H9 (cell line): ENCODE results near the gene MLYCD. TPM values are rescaled to one million over a fixed set of nuclear protein-coding genes. Genes with fewer than 3 reads are reported as not detected.

Experiments used
- DNase-seq: peaks from one replicate; pipeline ENCODE4 v3.0.0-alpha.2; 2017
- H2AFZ ChIP-seq: one replicate; pipeline ENCODE4 v1.6.1; 2013; ENCODE audit warnings: mild to moderate bottlenecking, low read length, control low read depth, moderate library complexity
- H2AK5ac ChIP-seq: 2 replicates; pipeline ENCODE4 v1.6.1; 2013; ENCODE audit warnings: low read length, control low read depth, mixed read lengths; ENCODE audit not compliant: insufficient read length
- H2BK120ac ChIP-seq: one replicate; pipeline ENCODE4 v1.6.1; 2013; ENCODE audit warnings: low read depth, mild to moderate bottlenecking, low read length, control low read depth, inconsistent platforms; ENCODE audit not compliant: poor library complexity, severe bottlenecking
- H2BK12ac ChIP-seq: 2 replicates; pipeline ENCODE4 v1.6.1; 2013; ENCODE audit warnings: low read length, control low read depth, mixed read lengths, low read depth; ENCODE audit not compliant: insufficient read length
- H2BK15ac ChIP-seq: 2 replicates; pipeline ENCODE4 v1.6.1; 2013; ENCODE audit warnings: low read depth, low read length, control low read depth
- H2BK20ac ChIP-seq: one replicate; pipeline ENCODE4 v1.6.1; 2013; ENCODE audit warnings: low read depth, mild to moderate bottlenecking, low read length, control low read depth, inconsistent platforms; ENCODE audit not compliant: poor library complexity, severe bottlenecking
- H2BK5ac ChIP-seq: 2 replicates; pipeline ENCODE4 v1.6.1; 2013; ENCODE audit warnings: low read length, control low read depth, mixed read lengths; ENCODE audit not compliant: insufficient read length
- H3K14ac ChIP-seq: 2 replicates; pipeline ENCODE4 v1.6.1; 2013; ENCODE audit warnings: low read length, control low read depth; ENCODE audit not compliant: insufficient read depth
- H3K18ac ChIP-seq: 2 replicates; pipeline ENCODE4 v1.6.1; 2013; ENCODE audit warnings: low read depth, mild to moderate bottlenecking, mixed read lengths, low read length, control low read depth; ENCODE audit not compliant: insufficient read length
- H3K23ac ChIP-seq: 2 replicates; pipeline ENCODE4 v1.6.1; 2013; ENCODE audit warnings: low read length, control low read depth, mixed read lengths, low read depth; ENCODE audit not compliant: insufficient read length
- H3K23me2 ChIP-seq: 2 replicates; pipeline ENCODE4 v1.6.1; 2013; ENCODE audit warnings: low read depth, mild to moderate bottlenecking, mixed read lengths, low read length, control low read depth; ENCODE audit not compliant: insufficient read length, poor library complexity, severe bottlenecking
- H3K27ac ChIP-seq: 2 replicates; pipeline ENCODE4 v1.5.1; 2013; ENCODE audit warnings: low read length, control low read depth, mixed read lengths, low read depth; ENCODE audit not compliant: insufficient read length
- H3K27me3 ChIP-seq: 2 replicates; pipeline ENCODE4 v1.6.1; 2013; ENCODE audit warnings: low read length, control low read depth, inconsistent platforms; ENCODE audit not compliant: insufficient read depth
- H3K4ac ChIP-seq: 2 replicates; pipeline ENCODE4 v1.6.1; 2013; ENCODE audit warnings: low read depth, mild to moderate bottlenecking, control low read depth, inconsistent platforms, low read length, moderate library complexity
- H3K4me1 ChIP-seq: 2 replicates; pipeline ENCODE4 v1.6.1; 2013; ENCODE audit warnings: low read length, control low read depth, inconsistent platforms; ENCODE audit not compliant: insufficient read depth
- H3K4me2 ChIP-seq: 2 replicates; pipeline ENCODE4 v1.6.1; 2013; ENCODE audit warnings: low read length, control low read depth, mixed read lengths; ENCODE audit not compliant: insufficient read length, insufficient read depth
- H3K56ac ChIP-seq: 2 replicates; pipeline ENCODE4 v1.6.1; 2013; ENCODE audit warnings: low read depth, mild to moderate bottlenecking, mixed read lengths, low read length, control low read depth; ENCODE audit not compliant: insufficient read length
- H3K79me1 ChIP-seq: 2 replicates; pipeline ENCODE4 v1.6.1; 2013; ENCODE audit warnings: low read depth, mild to moderate bottlenecking, moderate library complexity, low read length, control low read depth, inconsistent platforms; ENCODE audit not compliant: insufficient read depth, poor library complexity, severe bottlenecking
- H3K79me2 ChIP-seq: 2 replicates; pipeline ENCODE4 v1.6.1; 2013; ENCODE audit warnings: low read length, control low read depth, inconsistent platforms; ENCODE audit not compliant: insufficient read depth
- H3K9ac ChIP-seq: 2 replicates; pipeline ENCODE4 v1.6.1; 2013; ENCODE audit warnings: low read length, control low read depth, mixed read lengths; ENCODE audit not compliant: insufficient read length; ENCODE audit errors: extremely low read depth
- H3K9me3 ChIP-seq: one replicate; pipeline ENCODE4 v1.6.1; 2013; ENCODE audit warnings: low read depth, low read length, inconsistent platforms; ENCODE audit not compliant: control insufficient read depth
- H3T11ph ChIP-seq: one replicate; pipeline ENCODE4 v1.6.1; 2013; ENCODE audit warnings: mild to moderate bottlenecking, low read length, control low read depth, inconsistent platforms
- H4K20me1 ChIP-seq: one replicate; pipeline ENCODE4 v1.6.1; 2013; ENCODE audit not compliant: control insufficient read depth, insufficient read length, insufficient read depth
- H4K5ac ChIP-seq: 2 replicates; pipeline ENCODE4 v1.6.1; 2013; ENCODE audit warnings: low read depth, mild to moderate bottlenecking, mixed read lengths, low read length, control low read depth; ENCODE audit not compliant: insufficient read length
- H4K8ac ChIP-seq: replicated peaks from 2 replicates; pipeline ENCODE4 v1.6.1; 2013; ENCODE audit warnings: low read length, control low read depth, mixed read lengths, low read depth; ENCODE audit not compliant: insufficient read length
- H4K91ac ChIP-seq: 2 replicates; pipeline ENCODE4 v1.6.1; 2013; ENCODE audit warnings: low read depth, mild to moderate bottlenecking, moderate library complexity, mixed read lengths, low read length, control low read depth; ENCODE audit not compliant: insufficient read length
- H3K27ac Mint-ChIP-seq, 3 experiments: 2 replicates in 2 of 3; 3 replicates in 1 of 3; pipeline ENCODE4 v1.8.0; 2020 to 2021; ENCODE audit warnings: mixed read lengths in 3 of 3, mild to moderate bottlenecking in 1 of 3, moderate library complexity in 1 of 3
- H3K27me3 Mint-ChIP-seq: 2 replicates; pipeline ENCODE4 v1.8.0; 2021; ENCODE audit warnings: low read depth, mild to moderate bottlenecking, moderate library complexity, mixed read lengths
- H3K36me3 Mint-ChIP-seq, 3 experiments: 2 replicates in 2 of 3; 3 replicates in 1 of 3; pipeline ENCODE4 v1.8.0; 2020 to 2021; ENCODE audit warnings: low read depth in 3 of 3, mixed read lengths in 3 of 3; ENCODE audit not compliant: insufficient read depth in 1 of 3
- H3K4me1 Mint-ChIP-seq, 2 experiments: 2 replicates each; pipeline ENCODE4 v1.8.0; 2020; ENCODE audit warnings: mixed read lengths in 2 of 2
- H3K4me3 Mint-ChIP-seq, 2 experiments: 2 replicates in 1 of 2; 3 replicates in 1 of 2; pipeline ENCODE4 v1.8.0; 2020 to 2021; ENCODE audit warnings: mild to moderate bottlenecking in 2 of 2, mixed read lengths in 2 of 2, moderate library complexity in 1 of 2
- H3K9me3 Mint-ChIP-seq, 2 experiments: 2 replicates in 1 of 2; 3 replicates in 1 of 2; pipeline ENCODE4 v1.8.0; 2020; ENCODE audit warnings: mild to moderate bottlenecking in 2 of 2, mixed read lengths in 2 of 2, moderate library complexity in 1 of 2
- WGBS: extraction: QIAGEN DNeasy Blood & Tissue Kit; methylation state at CpG from one replicate; pipeline ENCODE4 v1.1.7; 2013; ENCODE audit warnings: missing lambda C conversion rate, low lambda C conversion rate, mixed read lengths; ENCODE audit not compliant: insufficient read length; ENCODE audit errors: extremely low coverage; 5-methylcytosine and 5-hydroxymethylcytosine counted together
- total RNA-seq: library from RNA; stranded (reverse); gene quantifications from 2 replicates; pipeline ENCODE4 v1.2.1, GENCODE V29; 2021
- TF ChIP-seq, protein P1 (sequence below): fragments of 200-600 bp; sonication (generic); conservative IDR thresholded peaks from 3 replicates; pipeline ENCODE4 v1.8.0; 2021; ENCODE audit warnings: antibody characterized with exemption, mild to moderate bottlenecking

MLYCD gene
- total RNA-seq, 1 experiment from 2014 or later: 7.1 TPM

GRCh38 chr16:83903751-83904150, 4.8 kb downstream of the MLYCD start:
- no peak overlapping the region for H3K56ac ChIP-seq
- H2BK120ac ChIP-seq: no peak overlapping the region
- H2BK5ac ChIP-seq: no peak overlapping the region
- H3K79me2 ChIP-seq: 0 out of 2 replicates have a peak, but pooled peaks cover 1% of the 10 kb centered on the region
- no peaks in the 10 kb centered on the region; a peak in 1 of 5 replicates for H3K9me3 Mint-ChIP-seq
- no peak overlapping the region for H3K4me3 Mint-ChIP-seq
- peaks cover 3% of the 10 kb centered on the region for H3K23me2 ChIP-seq
- H3K36me3 Mint-ChIP-seq: peaks cover 6 to 12% (median 12%) of the 10 kb centered on the region in 3 experiments; a peak in 6 of 7 replicates
- peaks cover 20 to 30% of the 10 kb centered on the region in 2 experiments for H3K4me1 Mint-ChIP-seq
- peaks cover 2% of the 10 kb centered on the region for H3K79me1 ChIP-seq
- H3K27ac Mint-ChIP-seq: peak overlapping the region in 2 of 3 experiments; percentile 44 to 73; a peak in 3 of 7 replicates
- H3K18ac ChIP-seq: no peak overlapping the region
- no peak overlapping the region for H3K14ac ChIP-seq
- H4K20me1 ChIP-seq: no peaks in the 10 kb centered on the region
- WGBS: no CpG with 5 or more reads among the region's 10 CpGs
- no peak overlapping the region for H3K4me2 ChIP-seq
- H3K9ac ChIP-seq: no peak overlapping the region
- no peak overlapping the region for H3K23ac ChIP-seq
- H3K27ac ChIP-seq: no peak overlapping the region
- no peak overlapping the region for H3K4ac ChIP-seq
- no peak overlapping the region for H2BK12ac ChIP-seq
- H3K27me3 Mint-ChIP-seq: peaks cover 2% of the 10 kb centered on the region
- H3K9me3 ChIP-seq: no peaks in the 10 kb centered on the region
- H4K91ac ChIP-seq: no peak overlapping the region
- no peaks in the 10 kb centered on the region for H3K27me3 ChIP-seq
- TF ChIP-seq, protein P1, sequence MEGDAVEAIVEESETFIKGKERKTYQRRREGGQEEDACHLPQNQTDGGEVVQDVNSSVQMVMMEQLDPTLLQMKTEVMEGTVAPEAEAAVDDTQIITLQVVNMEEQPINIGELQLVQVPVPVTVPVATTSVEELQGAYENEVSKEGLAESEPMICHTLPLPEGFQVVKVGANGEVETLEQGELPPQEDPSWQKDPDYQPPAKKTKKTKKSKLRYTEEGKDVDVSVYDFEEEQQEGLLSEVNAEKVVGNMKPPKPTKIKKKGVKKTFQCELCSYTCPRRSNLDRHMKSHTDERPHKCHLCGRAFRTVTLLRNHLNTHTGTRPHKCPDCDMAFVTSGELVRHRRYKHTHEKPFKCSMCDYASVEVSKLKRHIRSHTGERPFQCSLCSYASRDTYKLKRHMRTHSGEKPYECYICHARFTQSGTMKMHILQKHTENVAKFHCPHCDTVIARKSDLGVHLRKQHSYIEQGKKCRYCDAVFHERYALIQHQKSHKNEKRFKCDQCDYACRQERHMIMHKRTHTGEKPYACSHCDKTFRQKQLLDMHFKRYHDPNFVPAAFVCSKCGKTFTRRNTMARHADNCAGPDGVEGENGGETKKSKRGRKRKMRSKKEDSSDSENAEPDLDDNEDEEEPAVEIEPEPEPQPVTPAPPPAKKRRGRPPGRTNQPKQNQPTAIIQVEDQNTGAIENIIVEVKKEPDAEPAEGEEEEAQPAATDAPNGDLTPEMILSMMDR: no peak
- no peak overlapping the region for H2BK20ac ChIP-seq
- H3K4me1 ChIP-seq: no peaks in the 10 kb centered on the region
- no peak overlapping the region for H2AFZ ChIP-seq
- DNase-seq: no peak
- no peak overlapping the region for H3T11ph ChIP-seq
- no peak overlapping the region for H4K5ac ChIP-seq
- H2AK5ac ChIP-seq: no peak overlapping the region
- no peak overlapping the region for H2BK15ac ChIP-seq
- H4K8ac ChIP-seq: no peak overlapping the region
